H1 (cell line): Measurements from ENCODE around the gene IDH3A. TPM values are rescaled to one million over a fixed set of nuclear protein-coding genes. Genes with fewer than 3 reads are reported as not detected.

Source experiments
- KDM4A ChIP-seq: IDR thresholded peaks from one replicate; pipeline ENCODE4 v1.7.1; 2012; ENCODE audit warnings: low read depth, mild to moderate bottlenecking, moderate library complexity, low read length, inconsistent platforms; ENCODE audit not compliant: severe bottlenecking
- SP1 ChIP-seq: IDR thresholded peaks from 2 replicates; pipeline ENCODE4 v1.6.1; 2011; ENCODE audit warnings: low read depth, low read length
- polyA plus RNA-seq, 7 experiments: library from polyadenylated mRNA; depleted of rRNA in 3 of 7; stranded (reverse) in 5 of 7; unstranded in 2 of 7; fragments of >200 nt in 5 of 7; fragments of 200-250 nt in 2 of 7; gene quantifications; 1 replicate in 5 of 7; 2 replicates in 1 of 7; 4 replicates in 1 of 7; pipeline versions ENCODE4 v1.2.1 to v1.2.3, GENCODE V29; 2011 to 2013; ENCODE audit warnings: missing spikeins in 2 of 7, mixed read lengths in 2 of 7
- total RNA-seq: library from RNA; stranded (reverse); fragmentation: NEBNext Ultra II Directional; extraction: Animal tissue kit (Norgen Biotek cat#: 25700); gene quantifications from 2 replicates; pipeline ENCODE4 v1.2.1, GENCODE V29; 2021

Gene IDH3A
- total and polyA plus RNA-seq, 2 of the 8 experiments (the other 6 are each of a cell fraction or from before 2014, with no cell fraction given), result 23.4 to 36.8 TPM

GRCh38 chr15:78212546-78213424, 63.6 kb downstream of the IDH3A start (continued):
- TF ChIP-seq KDM4A (no peak), SP1 (no peak)
